Memory B cell (primary cell): ENCODE measurements around the gene SASH1.

ENCODE experiments used
- ATAC-seq: fragments of 150-1000 bp; cut with Tn5 transposase; 2 replicates; pipeline ENCODE4 v1.10.0; 2021; ENCODE audit warnings: low read depth, mild to moderate bottlenecking, moderate library complexity
- DNase-seq, 2 donors: peaks; one replicate each; pipeline ENCODE4 v3.0.0; 2022; ENCODE audit warnings: low spot score in 2 of 2
- H3K27ac Mint-ChIP-seq: one replicate; pipeline ENCODE4 v1.8.0; 2022; ENCODE audit warnings: mild to moderate bottlenecking, moderate library complexity, mixed read lengths
- H3K27me3 Mint-ChIP-seq: one replicate; pipeline ENCODE4 v1.8.0; 2022; ENCODE audit warnings: mixed read lengths
- H3K36me3 Mint-ChIP-seq: one replicate; pipeline ENCODE4 v1.8.0; 2022; ENCODE audit warnings: mild to moderate bottlenecking, mixed read lengths
- H3K4me1 Mint-ChIP-seq: one replicate; pipeline ENCODE4 v1.8.0; 2022; ENCODE audit warnings: mixed read lengths
- H3K4me3 Mint-ChIP-seq: one replicate; pipeline ENCODE4 v1.8.0; 2022; ENCODE audit warnings: mild to moderate bottlenecking, moderate library complexity, mixed read lengths
- H3K9me3 Mint-ChIP-seq: one replicate; pipeline ENCODE4 v1.8.0; 2022; ENCODE audit warnings: mixed read lengths

Gene SASH1

GRCh38 chr6:148342350-148343046 lies at the start of gene SASH1:
Gene SASH1, plus strand, starts transcription at chr6:148342838. Its CDS starts 230 bp downstream, at chr6:148343068.
- H3K27me3 Mint-ChIP-seq, result peaks cover 4% of the 10 kb centered on the region
- no peaks in the 10 kb centered on the region for H3K4me1 Mint-ChIP-seq
- H3K4me3 Mint-ChIP-seq, result peak within 1 kb of the TSS; percentile 79
- ATAC-seq (no peak), DNase-seq (no peak)
- no peaks in the 10 kb centered on the region for H3K36me3 Mint-ChIP-seq
- no peaks in the 10 kb centered on the region for H3K9me3 Mint-ChIP-seq
- no peak within 1 kb of the TSS for H3K27ac Mint-ChIP-seq

GRCh38 chr6:148293181-148293995 lies 49.2 kb upstream of the SASH1 start:
- ATAC-seq (no peak), DNase-seq (no peak)
- Mint-ChIP-seq H3K4me3 (no peak overlapping the region), H3K27me3 (peaks cover 8% of the 10 kb centered on the region), H3K9me3 (no peaks in the 10 kb centered on the region), H3K4me1 (no peaks in the 10 kb centered on the region), H3K27ac (no peak overlapping the region), H3K36me3 (no peaks in the 10 kb centered on the region)

- DNase-seq (no peak), ATAC-seq (no peak)
- Mint-ChIP-seq H3K4me3 (no peak overlapping the region), H3K27ac (no peak overlapping the region), H3K27me3 (peaks cover 6% of the 10 kb centered on the region), H3K4me1 (no peaks in the 10 kb centered on the region), H3K9me3 (no peaks in the 10 kb centered on the region), H3K36me3 (no peaks in the 10 kb centered on the region)
Observed at GRCh38 chr6:148294059-148294458, 48.6 kb upstream of the SASH1 start.

GRCh38 chr6:148295261-148295887 lies 47.3 kb upstream of the SASH1 start:
- no peak for DNase-seq
- H3K27me3 Mint-ChIP-seq, result peaks cover 6% of the 10 kb centered on the region
- H3K9me3 Mint-ChIP-seq, result no peaks in the 10 kb centered on the region
- no peak for ATAC-seq
- no peaks in the 10 kb centered on the region for H3K36me3 Mint-ChIP-seq
- H3K4me1 Mint-ChIP-seq, result no peaks in the 10 kb centered on the region
- no peak overlapping the region for H3K27ac Mint-ChIP-seq
- H3K4me3 Mint-ChIP-seq, result no peak overlapping the region

GRCh38 chr6:148296771-148297170 lies 45.9 kb upstream of the SASH1 start:
- no peaks in the 10 kb centered on the region for H3K4me1 Mint-ChIP-seq
- no peak overlapping the region for H3K4me3 Mint-ChIP-seq
- no peak overlapping the region for H3K27ac Mint-ChIP-seq
- no peaks in the 10 kb centered on the region for H3K36me3 Mint-ChIP-seq
- DNase-seq (no peak), ATAC-seq (no peak)
- H3K27me3 Mint-ChIP-seq, result peaks cover 7% of the 10 kb centered on the region
- no peaks in the 10 kb centered on the region for H3K9me3 Mint-ChIP-seq

- no peak for ATAC-seq
- H3K4me3 Mint-ChIP-seq, result no peak overlapping the region
Observed at GRCh38 chr6:148298683-148299082, 44.0 kb upstream of the SASH1 start.

GRCh38 chr6:148303616-148304015 lies 39.0 kb upstream of the SASH1 start:
- no peaks in the 10 kb centered on the region for H3K36me3 Mint-ChIP-seq
- DNase-seq (no peak), ATAC-seq (no peak)
- no peaks in the 10 kb centered on the region for H3K4me1 Mint-ChIP-seq
- H3K27ac Mint-ChIP-seq, result no peak overlapping the region
- H3K9me3 Mint-ChIP-seq, result no peaks in the 10 kb centered on the region
- H3K27me3 Mint-ChIP-seq, result peaks cover 2% of the 10 kb centered on the region
- H3K4me3 Mint-ChIP-seq, result no peak overlapping the region

More at GRCh38 chr6:148298683-148299082, 44.0 kb upstream of the SASH1 start:
- H3K27ac Mint-ChIP-seq, result no peak overlapping the region
- no peaks in the 10 kb centered on the region for H3K36me3 Mint-ChIP-seq
- H3K4me1 Mint-ChIP-seq, result no peaks in the 10 kb centered on the region
- H3K27me3 Mint-ChIP-seq, result peaks cover 8% of the 10 kb centered on the region
- DNase-seq, result no peak
- no peaks in the 10 kb centered on the region for H3K9me3 Mint-ChIP-seq

GRCh38 chr6:148304976-148305375 lies 37.7 kb upstream of the SASH1 start:
- ATAC-seq (no peak), DNase-seq (no peak)
- Mint-ChIP-seq H3K36me3 (no peaks in the 10 kb centered on the region), H3K27me3 (peaks cover 2% of the 10 kb centered on the region), H3K4me1 (no peaks in the 10 kb centered on the region), H3K9me3 (no peaks in the 10 kb centered on the region), H3K27ac (no peak overlapping the region), H3K4me3 (no peak overlapping the region)

- H3K4me1 Mint-ChIP-seq, result no peaks in the 10 kb centered on the region
- DNase-seq (no peak), ATAC-seq (no peak)
- H3K36me3 Mint-ChIP-seq, result no peaks in the 10 kb centered on the region
- H3K9me3 Mint-ChIP-seq, result no peaks in the 10 kb centered on the region
- peaks cover 1% of the 10 kb centered on the region for H3K27me3 Mint-ChIP-seq
- H3K27ac Mint-ChIP-seq, result peak overlapping the region; percentile 50
- H3K4me3 Mint-ChIP-seq, result no peak overlapping the region
Observed at GRCh38 chr6:148306286-148306685, 36.4 kb upstream of the SASH1 start.

GRCh38 chr6:148307405-148307804 lies 35.2 kb upstream of the SASH1 start:
- no peaks in the 10 kb centered on the region for H3K4me1 Mint-ChIP-seq
- no peaks in the 10 kb centered on the region for H3K27me3 Mint-ChIP-seq
- no peaks in the 10 kb centered on the region for H3K9me3 Mint-ChIP-seq
- no peak for DNase-seq
- H3K36me3 Mint-ChIP-seq, result no peaks in the 10 kb centered on the region
- H3K4me3 Mint-ChIP-seq, result no peak overlapping the region
- no peak for ATAC-seq
- H3K27ac Mint-ChIP-seq, result no peak overlapping the region

- Mint-ChIP-seq H3K4me1 (no peaks in the 10 kb centered on the region), H3K36me3 (no peaks in the 10 kb centered on the region), H3K27me3 (peaks cover 2% of the 10 kb centered on the region), H3K27ac (no peak overlapping the region), H3K9me3 (no peaks in the 10 kb centered on the region), H3K4me3 (no peak overlapping the region)
- no peak for ATAC-seq
- no peak for DNase-seq
Observed at GRCh38 chr6:148309301-148309700, 33.3 kb upstream of the SASH1 start.

- Mint-ChIP-seq H3K4me1 (no peaks in the 10 kb centered on the region), H3K27me3 (peaks cover 2% of the 10 kb centered on the region), H3K36me3 (no peaks in the 10 kb centered on the region), H3K4me3 (no peak overlapping the region), H3K9me3 (no peaks in the 10 kb centered on the region), H3K27ac (no peak overlapping the region)
- DNase-seq, result no peak
- no peak for ATAC-seq
Observed at GRCh38 chr6:148311966-148312669, 30.5 kb upstream of the SASH1 start.

- H3K27ac Mint-ChIP-seq, result no peak overlapping the region
- H3K27me3 Mint-ChIP-seq, result peaks cover 2% of the 10 kb centered on the region
- H3K9me3 Mint-ChIP-seq, result no peaks in the 10 kb centered on the region
- H3K4me3 Mint-ChIP-seq, result no peak overlapping the region
- no peak for DNase-seq
- no peak for ATAC-seq
- no peaks in the 10 kb centered on the region for H3K4me1 Mint-ChIP-seq
- no peaks in the 10 kb centered on the region for H3K36me3 Mint-ChIP-seq
Observed at GRCh38 chr6:148313488-148313887, 29.1 kb upstream of the SASH1 start.

GRCh38 chr6:148316308-148316707 lies 26.3 kb upstream of the SASH1 start:
- Mint-ChIP-seq H3K4me3 (no peak overlapping the region), H3K9me3 (no peaks in the 10 kb centered on the region), H3K27ac (no peak overlapping the region), H3K27me3 (peaks cover 4% of the 10 kb centered on the region), H3K36me3 (no peaks in the 10 kb centered on the region), H3K4me1 (no peaks in the 10 kb centered on the region)
- ATAC-seq, result no peak
- DNase-seq, result no peak
